Activated CD8-positive, alpha-beta T cell treated with anti-CD3 and anti-CD28 coated beads for 36 hours (primary cell): ENCODE measurements around the gene GIMAP8. TPM values are rescaled to one million over a fixed set of nuclear protein-coding genes. Genes with fewer than 3 reads are reported as not detected.
A peak's percentile ranks its signal among the peaks of the same experiment; 100 is the strongest.
"Not testable (repeated sequence)": the region's sequence is repeated elsewhere in the genome, so short reads cannot be mapped to it uniquely, and the experiment has no call there.

Experiments used
- ATAC-seq: fragments of 200-7000 bp; cut with Tn5 transposase; one replicate; pipeline ENCODE4 v1.10.0; 2021; ENCODE audit warnings: mild to moderate bottlenecking, moderate library complexity
- CTCF ChIA-PET: fragments of 350-600 bp; sonication (Branson Sonifier 250); formaldehyde crosslinking; loops from one replicate; lab custom pipeline; 2021; ENCODE audit warnings: antibody characterized with exemption; lab: Charles Lee
- POLR2A ChIA-PET: fragments of 350-600 bp; sonication (Branson Sonifier 250); formaldehyde crosslinking; loops from one replicate; lab custom pipeline; 2021; ENCODE audit warnings: antibody characterized with exemption; lab: Charles Lee
- DNase-seq: peaks from one replicate; pipeline ENCODE4 v3.0.0-alpha.2; 2020
- H3K27ac Mint-ChIP-seq: one replicate; pipeline ENCODE4 v1.8.0; 2021; ENCODE audit warnings: mild to moderate bottlenecking, mixed read lengths
- H3K27me3 Mint-ChIP-seq: one replicate; pipeline ENCODE4 v1.8.0; 2021; ENCODE audit warnings: mixed read lengths
- H3K36me3 Mint-ChIP-seq: one replicate; pipeline ENCODE4 v1.8.0; 2021; ENCODE audit warnings: low read depth, mixed read lengths
- H3K4me1 Mint-ChIP-seq: one replicate; pipeline ENCODE4 v1.8.0; 2021; ENCODE audit warnings: low read depth, mixed read lengths
- H3K4me3 Mint-ChIP-seq: one replicate; pipeline ENCODE4 v1.8.0; 2021; ENCODE audit warnings: mild to moderate bottlenecking, moderate library complexity, mixed read lengths
- H3K9me3 Mint-ChIP-seq: one replicate; pipeline ENCODE4 v1.8.0; 2021; ENCODE audit warnings: mixed read lengths
- CTCF ChIP-seq: fragments of 200-600 bp; IDR thresholded peaks from one replicate; pipeline ENCODE4 v1.8.0; 2022; ENCODE audit warnings: antibody characterized with exemption, mild to moderate bottlenecking
- intact Hi-C: fragments of 100-400 bp; cut with micrococcal nuclease; formaldehyde crosslinking; loops from one replicate; pipeline ENCODE4 v1.10.0; 2022
- total RNA-seq, 2 experiments: library from RNA; stranded (reverse); gene quantifications; one replicate each; pipeline ENCODE4 v1.2.3, GENCODE V29; 2021

GIMAP8 gene
- total RNA-seq, 2 experiments from 2014 or later, result 8.6 to 8.7 TPM

- H3K36me3 Mint-ChIP-seq, result peaks cover 28% of the 10 kb centered on the region
- peak overlapping the region; percentile 67 for H3K4me3 Mint-ChIP-seq
- intact Hi-C loops, result loop anchor here (2.0 kb wide), 1 partner anchor 21 kb away; no protein-coding TSS in a partner anchor
- no peaks in the 10 kb centered on the region for H3K27me3 Mint-ChIP-seq
- peak; percentile 23 for TF ChIP-seq CTCF
- ATAC-seq (peak; percentile 2), DNase-seq (no peak)
- H3K9me3 Mint-ChIP-seq, result peaks cover 3% of the 10 kb centered on the region
- CTCF ChIA-PET, result interaction anchor here (0.7 to 1.5 kb wide), 7 partner anchors 10 to 273 kb away, joined by 3 to 9 read pairs (median 3); partner anchors contain the start of genes GIMAP1 and GIMAP8
- peaks cover 91% of the 10 kb centered on the region for H3K4me1 Mint-ChIP-seq
- POLR2A ChIA-PET, result interaction anchor here (0.6 to 7.9 kb wide), 16 partner anchors 9 to 274 kb away, joined by 3 to 65 read pairs (median 4); partner anchors contain the start of genes GIMAP4, GIMAP7 and GIMAP8
- H3K27ac Mint-ChIP-seq, result peak overlapping the region; percentile 97
Observed at GRCh38 chr7:150481922-150482321, 31.5 kb downstream of the GIMAP8 start.

- intact Hi-C loops, DNase-seq, H3K27me3 Mint-ChIP-seq, ATAC-seq, H3K9me3 Mint-ChIP-seq: not testable (repeated sequence)
- CTCF ChIA-PET, result interaction anchor here (2.8 kb wide), 1 partner anchor 34 kb away, joined by 10 read pairs; no protein-coding TSS in a partner anchor
- Mint-ChIP-seq H3K4me3 (peak overlapping the region; percentile 70), H3K27ac (peak overlapping the region; percentile 97), H3K36me3 (peaks cover 12% of the 10 kb centered on the region), H3K4me1 (peaks cover 87% of the 10 kb centered on the region)
- POLR2A ChIA-PET, result interaction anchor here (0.6 to 7.9 kb wide), 4 partner anchors 32 to 229 kb away, joined by 3 to 65 read pairs (median 3); partner anchors contain the start of genes GIMAP4 and GIMAP8
Observed at GRCh38 chr7:150483514-150483913, 33.1 kb downstream of the GIMAP8 start.

- Mint-ChIP-seq H3K4me3 (peak overlapping the region; percentile 70), H3K4me1 (peaks cover 82% of the 10 kb centered on the region), H3K27ac (peak overlapping the region; percentile 97)
- ChIA-PET CTCF (interaction anchor here (2.8 kb wide), 1 partner anchor 35 kb away, joined by 10 read pairs; no protein-coding TSS in a partner anchor), POLR2A (interaction anchor here (1.2 kb wide), 2 partner anchors 46 to 83 kb away, joined by 3 read pairs; partner anchors contain the start of gene GIMAP4)
- H3K27me3 Mint-ChIP-seq, ATAC-seq, H3K9me3 Mint-ChIP-seq, intact Hi-C loops, H3K36me3 Mint-ChIP-seq, DNase-seq: not testable (repeated sequence)
Observed at GRCh38 chr7:150484071-150484470, 33.6 kb downstream of the GIMAP8 start.

- intact Hi-C loops, result loop anchor here (5.0 kb wide), 1 partner anchor 35 kb away; the partner anchor contains the start of gene GIMAP8
- TF ChIP-seq CTCF, result no peak
- Mint-ChIP-seq H3K4me3 (no peak overlapping the region), H3K9me3 (peaks cover 15% of the 10 kb centered on the region), H3K27ac (no peak overlapping the region), H3K4me1 (peaks cover 54% of the 10 kb centered on the region), H3K27me3 (no peaks in the 10 kb centered on the region), H3K36me3 (peaks cover 8% of the 10 kb centered on the region)
- ATAC-seq, result peak; percentile 28
- CTCF ChIA-PET, result interaction anchor here (1.3 kb wide), 1 partner anchor 39 kb away, joined by 3 read pairs; no protein-coding TSS in a partner anchor
- POLR2A ChIA-PET, result interaction anchor here (0.6 kb wide), 1 partner anchor 327 kb away, joined by 3 read pairs; no protein-coding TSS in a partner anchor
- DNase-seq, result no peak
Observed at GRCh38 chr7:150487625-150488024, 37.2 kb downstream of the GIMAP8 start.

- DNase-seq, result no peak
- Mint-ChIP-seq H3K27ac (no peak overlapping the region), H3K4me1 (peaks cover 32% of the 10 kb centered on the region), H3K36me3 (peaks cover 8% of the 10 kb centered on the region), H3K9me3 (peaks cover 16% of the 10 kb centered on the region), H3K27me3 (no peaks in the 10 kb centered on the region), H3K4me3 (no peak overlapping the region)
- no peak for ATAC-seq
- TF ChIP-seq CTCF, result no peak
- ChIA-PET CTCF (no interaction called here), POLR2A (no interaction called here)
- intact Hi-C loops, result loop anchor here (5.0 kb wide), 1 partner anchor 37 kb away; the partner anchor contains the start of gene GIMAP8
Observed at GRCh38 chr7:150489782-150490181, 39.4 kb downstream of the GIMAP8 start.

- not testable (repeated sequence) for H3K36me3 Mint-ChIP-seq
Observed at GRCh38 chr7:150493442-150493841, 43.0 kb downstream of the GIMAP8 start.

More at GRCh38 chr7:150493442-150493841, 43.0 kb downstream of the GIMAP8 start:
- Mint-ChIP-seq H3K9me3 (peaks cover 21% of the 10 kb centered on the region), H3K4me1 (peaks cover 19% of the 10 kb centered on the region)
- ATAC-seq, DNase-seq, H3K27me3 Mint-ChIP-seq, H3K4me3 Mint-ChIP-seq, H3K27ac Mint-ChIP-seq, POLR2A ChIA-PET, CTCF ChIA-PET, intact Hi-C loops: not testable (repeated sequence)
